Measurements from ENCODE around the gene TSPAN2. TPM values are rescaled to one million over a fixed set of nuclear protein-coding genes. Genes with fewer than 3 reads are reported as not detected.

The TSPAN2 gene
- total RNA-seq, 1 donor from 2014 or later: 4.3 TPM

DNA sequence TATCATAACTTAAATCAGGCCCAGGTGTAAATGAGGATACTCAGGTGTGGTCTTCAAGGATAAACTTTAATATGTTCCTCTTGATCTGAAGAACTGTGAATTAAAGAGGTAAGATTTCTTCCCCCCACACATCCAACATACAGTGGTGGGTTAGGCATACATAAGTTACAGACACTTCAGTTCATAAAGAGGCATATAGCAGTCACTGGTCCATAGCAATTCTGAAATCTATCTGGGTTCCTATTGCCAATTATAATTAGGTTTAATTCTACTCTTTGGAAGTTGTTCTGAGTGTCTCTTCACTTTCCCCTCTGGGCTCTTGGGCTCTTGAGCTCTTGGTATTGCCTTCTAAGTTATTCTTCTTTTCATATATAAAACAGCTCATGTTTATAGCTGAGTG, 32.5 kb upstream of the TSPAN2 start:
- H3K27ac ChIP-seq: no peak overlapping the region
- H3K27me3 ChIP-seq (ENCODE audit: low read depth): peaks cover 12% of the 10 kb centered on the region
- intact Hi-C loops (cut with DNase I): no loop called here
- ATAC-seq: no peak
- H3K4me3 ChIP-seq: no peak overlapping the region
- no peak for DNase-seq
- H3K4me1 ChIP-seq: no peaks in the 10 kb centered on the region
- no peaks in the 10 kb centered on the region for H3K36me3 ChIP-seq
- peaks cover 14% of the 10 kb centered on the region for H3K9me3 ChIP-seq
- TF ChIP-seq, protein P1, sequence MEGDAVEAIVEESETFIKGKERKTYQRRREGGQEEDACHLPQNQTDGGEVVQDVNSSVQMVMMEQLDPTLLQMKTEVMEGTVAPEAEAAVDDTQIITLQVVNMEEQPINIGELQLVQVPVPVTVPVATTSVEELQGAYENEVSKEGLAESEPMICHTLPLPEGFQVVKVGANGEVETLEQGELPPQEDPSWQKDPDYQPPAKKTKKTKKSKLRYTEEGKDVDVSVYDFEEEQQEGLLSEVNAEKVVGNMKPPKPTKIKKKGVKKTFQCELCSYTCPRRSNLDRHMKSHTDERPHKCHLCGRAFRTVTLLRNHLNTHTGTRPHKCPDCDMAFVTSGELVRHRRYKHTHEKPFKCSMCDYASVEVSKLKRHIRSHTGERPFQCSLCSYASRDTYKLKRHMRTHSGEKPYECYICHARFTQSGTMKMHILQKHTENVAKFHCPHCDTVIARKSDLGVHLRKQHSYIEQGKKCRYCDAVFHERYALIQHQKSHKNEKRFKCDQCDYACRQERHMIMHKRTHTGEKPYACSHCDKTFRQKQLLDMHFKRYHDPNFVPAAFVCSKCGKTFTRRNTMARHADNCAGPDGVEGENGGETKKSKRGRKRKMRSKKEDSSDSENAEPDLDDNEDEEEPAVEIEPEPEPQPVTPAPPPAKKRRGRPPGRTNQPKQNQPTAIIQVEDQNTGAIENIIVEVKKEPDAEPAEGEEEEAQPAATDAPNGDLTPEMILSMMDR (IDR thresholded peaks at IDR 0.05): no peak

DNA sequence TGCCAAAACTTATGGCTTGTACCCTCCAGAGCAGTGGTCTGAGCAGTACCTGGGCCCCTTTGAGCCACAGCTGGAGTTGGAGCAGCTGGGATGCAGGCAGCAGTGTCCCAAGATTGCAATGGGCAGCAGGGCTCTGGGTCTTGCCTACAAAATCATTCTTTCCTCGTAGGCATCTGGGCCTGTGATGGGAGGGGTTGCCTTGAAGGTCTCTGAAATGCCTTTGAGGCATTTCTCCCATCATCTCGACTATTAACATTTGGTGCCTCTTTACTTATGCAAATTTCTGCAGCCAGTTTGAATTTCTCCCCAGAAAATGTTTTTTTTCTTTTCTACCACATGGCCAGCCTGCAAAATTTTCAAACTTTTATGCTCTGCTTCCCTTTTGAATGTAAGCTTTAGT, 31.0 kb upstream of the TSPAN2 start:
- intact Hi-C loops (cut with DNase I): no loop called here
- Histone ChIP-seq H3K36me3 (no peaks in the 10 kb centered on the region), H3K4me1 (no peaks in the 10 kb centered on the region), H3K4me3 (no peak overlapping the region), H3K27ac (no peak overlapping the region), H3K9me3 (peaks cover 14% of the 10 kb centered on the region), H3K27me3 (ENCODE audit: low read depth) (peaks cover 12% of the 10 kb centered on the region)
- ATAC-seq: no peak
- TF ChIP-seq, protein P1 (IDR thresholded peaks at IDR 0.05): no peak
- no peak for DNase-seq

DNA sequence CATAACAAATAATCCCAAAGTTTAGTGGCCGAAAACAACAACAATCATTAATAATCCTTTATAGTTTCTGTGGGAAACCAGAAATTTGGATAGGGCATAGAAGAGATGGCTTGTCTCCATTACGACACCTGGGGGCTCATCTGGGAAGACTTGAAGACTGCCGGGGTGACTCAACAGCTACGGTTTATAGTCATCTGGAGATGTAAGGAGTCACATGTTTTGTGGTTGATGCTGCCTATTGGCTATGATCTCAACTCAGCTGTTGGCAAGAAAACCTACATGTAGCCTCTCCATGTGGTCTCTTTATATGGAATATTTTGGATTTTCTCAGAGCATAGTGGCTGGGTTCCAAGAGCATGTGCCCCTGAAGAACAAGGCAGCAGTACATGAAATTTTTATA, 29.3 kb upstream of the TSPAN2 start:
- no peak for ATAC-seq
- no peak overlapping the region for H3K27ac ChIP-seq

DNA sequence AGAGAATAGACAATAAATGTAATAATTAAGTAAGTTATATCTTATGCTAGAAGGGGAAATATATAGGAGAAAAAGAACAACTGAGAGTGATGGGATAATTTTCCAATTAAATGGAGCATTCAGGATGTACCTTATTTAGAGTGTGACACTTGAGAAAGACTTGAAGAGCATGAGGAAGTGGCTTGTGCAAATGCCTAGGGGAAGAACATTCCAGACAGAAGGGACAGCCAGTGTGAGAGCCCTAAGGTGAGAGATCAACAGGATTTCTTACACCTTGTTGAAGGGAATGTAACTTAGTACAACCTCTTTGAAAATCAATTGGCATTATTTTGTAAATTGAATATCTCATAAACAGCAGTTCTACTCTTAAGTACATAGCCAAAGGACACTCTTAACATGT, 28.8 kb upstream of the TSPAN2 start:
- Histone ChIP-seq H3K27me3 (ENCODE audit: low read depth) (peaks cover 12% of the 10 kb centered on the region), H3K4me3 (no peak overlapping the region), H3K27ac (no peak overlapping the region), H3K9me3 (no peaks in the 10 kb centered on the region), H3K36me3 (no peaks in the 10 kb centered on the region), H3K4me1 (no peaks in the 10 kb centered on the region)
- TF ChIP-seq, protein P1 (IDR thresholded peaks at IDR 0.05): no peak
- intact Hi-C loops (cut with DNase I): no loop called here
- DNase-seq (no peak), ATAC-seq (peak; percentile 45 to 49)

More for the DNA sequence above, 29.3 kb upstream of the TSPAN2 start:
- Histone ChIP-seq H3K27me3 (ENCODE audit: low read depth) (peaks cover 12% of the 10 kb centered on the region), H3K9me3 (peaks cover 4% of the 10 kb centered on the region), H3K4me1 (no peaks in the 10 kb centered on the region), H3K4me3 (no peak overlapping the region), H3K36me3 (no peaks in the 10 kb centered on the region)
- intact Hi-C loops (cut with DNase I): no loop called here
- DNase-seq: no peak
- TF ChIP-seq, protein P1 (IDR thresholded peaks at IDR 0.05): no peak

DNA sequence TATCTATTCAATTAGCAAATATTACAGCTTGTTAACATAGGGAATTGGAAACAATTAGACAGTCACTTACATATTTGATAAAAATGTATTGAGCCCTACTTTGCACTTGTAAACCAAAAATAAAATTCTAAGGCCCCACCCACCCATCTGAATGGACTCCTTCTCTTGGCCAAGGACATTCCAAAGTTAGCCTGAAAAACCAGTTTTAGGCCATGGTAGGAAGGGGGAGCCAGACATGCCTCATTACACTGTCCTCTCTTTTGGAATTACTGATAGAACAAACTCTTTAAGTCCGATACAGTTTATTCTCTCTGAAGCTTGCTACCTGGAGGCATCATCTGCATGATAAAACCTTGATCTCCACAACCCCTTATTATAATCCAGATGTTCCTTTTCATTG, 28.0 kb upstream of the TSPAN2 start:
- H3K4me3 ChIP-seq: no peak overlapping the region
- no peaks in the 10 kb centered on the region for H3K36me3 ChIP-seq
- TF ChIP-seq, protein P1 (IDR thresholded peaks at IDR 0.05): no peak
- ATAC-seq (peak; percentile 63 to 64), DNase-seq (no peak)
- no peaks in the 10 kb centered on the region for H3K4me1 ChIP-seq
- H3K9me3 ChIP-seq: no peaks in the 10 kb centered on the region
- intact Hi-C loops (cut with DNase I): no loop called here
- H3K27ac ChIP-seq: no peak overlapping the region
- peaks cover 8% of the 10 kb centered on the region for H3K27me3 ChIP-seq (ENCODE audit: low read depth)

DNA sequence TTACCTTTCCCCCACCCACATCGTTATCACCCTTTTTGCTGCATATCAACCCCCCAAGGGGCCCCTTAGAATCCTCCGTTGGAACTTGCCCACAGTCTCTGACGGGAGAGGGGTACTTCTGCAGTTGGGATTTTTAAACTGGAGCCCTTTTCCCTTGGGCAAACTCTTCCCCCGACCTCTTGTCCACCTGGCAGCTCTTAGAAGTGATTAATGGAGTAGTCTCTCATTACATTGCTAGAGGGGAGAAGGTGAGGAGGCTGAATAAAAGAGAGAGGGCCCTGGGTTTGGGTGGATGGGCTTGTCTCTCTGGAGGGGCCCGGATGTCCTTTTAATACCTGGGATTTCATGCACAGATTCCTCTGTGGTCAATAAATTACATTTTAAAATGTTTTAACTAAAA, 27.2 kb upstream of the TSPAN2 start:
- intact Hi-C loops (cut with DNase I): no loop called here
- H3K27ac ChIP-seq: no peak overlapping the region
- no peak for ATAC-seq
- no peak for DNase-seq
- no peaks in the 10 kb centered on the region for H3K4me1 ChIP-seq
- no peaks in the 10 kb centered on the region for H3K9me3 ChIP-seq
- H3K4me3 ChIP-seq: no peak overlapping the region
- H3K36me3 ChIP-seq: no peaks in the 10 kb centered on the region
- H3K27me3 ChIP-seq (ENCODE audit: low read depth): peaks cover 4% of the 10 kb centered on the region
- TF ChIP-seq, protein P1 (IDR thresholded peaks at IDR 0.05): no peak

All from lower lobe of right lung (tissue), 2 donors.